GM19452 (cell line): Measurements from ENCODE around the gene SEPTIN11.
"Not testable (repeated sequence)": the region's sequence is repeated elsewhere in the genome, so short reads cannot be mapped to it uniquely, and the experiment has no call there.

ENCODE experiments used
- ATAC-seq: cut with Tn5 transposase; IDR thresholded peaks from one replicate; pipeline ENCODE4 v1.9.1; 2021; ENCODE audit not compliant: unreplicated experiment

The SEPTIN11 gene

DNA sequence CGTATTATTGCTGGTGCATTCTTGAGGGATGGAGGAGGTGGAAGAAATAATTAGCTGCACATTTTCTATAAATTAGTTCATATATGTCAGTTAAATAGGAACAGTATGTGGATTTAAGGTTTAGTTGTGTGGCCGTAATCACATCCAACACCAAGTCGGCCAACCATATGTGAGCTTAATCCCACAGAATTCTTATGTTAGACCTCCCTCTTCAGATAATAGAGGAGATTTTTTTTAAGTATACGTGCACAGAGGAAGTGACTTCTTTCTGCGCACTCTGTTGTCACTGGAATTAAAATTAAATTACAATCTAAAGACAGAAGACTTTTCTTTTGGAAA lies 2.1 kb downstream of the SEPTIN11 start:
- no peak for ATAC-seq

DNA sequence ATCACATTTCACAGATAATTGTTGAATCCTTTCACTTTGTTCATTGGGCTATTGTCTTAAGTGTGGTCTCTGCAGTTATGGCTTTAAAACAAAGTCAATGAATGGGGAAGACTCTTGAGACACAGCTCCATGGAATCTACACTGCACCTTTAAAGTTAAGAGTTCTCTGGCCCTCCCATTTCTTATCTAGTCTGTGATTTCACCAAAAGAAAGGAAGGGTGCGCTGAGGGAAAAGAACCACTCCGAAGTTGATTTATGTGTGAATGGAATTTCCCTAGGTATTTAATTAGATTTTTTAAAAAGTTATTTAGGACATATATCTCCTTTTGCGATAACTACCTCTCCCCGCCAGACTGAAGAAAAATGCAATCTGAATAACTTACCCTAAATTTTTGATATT lies 2.5 kb downstream of the SEPTIN11 start:
- ATAC-seq, result no peak

DNA sequence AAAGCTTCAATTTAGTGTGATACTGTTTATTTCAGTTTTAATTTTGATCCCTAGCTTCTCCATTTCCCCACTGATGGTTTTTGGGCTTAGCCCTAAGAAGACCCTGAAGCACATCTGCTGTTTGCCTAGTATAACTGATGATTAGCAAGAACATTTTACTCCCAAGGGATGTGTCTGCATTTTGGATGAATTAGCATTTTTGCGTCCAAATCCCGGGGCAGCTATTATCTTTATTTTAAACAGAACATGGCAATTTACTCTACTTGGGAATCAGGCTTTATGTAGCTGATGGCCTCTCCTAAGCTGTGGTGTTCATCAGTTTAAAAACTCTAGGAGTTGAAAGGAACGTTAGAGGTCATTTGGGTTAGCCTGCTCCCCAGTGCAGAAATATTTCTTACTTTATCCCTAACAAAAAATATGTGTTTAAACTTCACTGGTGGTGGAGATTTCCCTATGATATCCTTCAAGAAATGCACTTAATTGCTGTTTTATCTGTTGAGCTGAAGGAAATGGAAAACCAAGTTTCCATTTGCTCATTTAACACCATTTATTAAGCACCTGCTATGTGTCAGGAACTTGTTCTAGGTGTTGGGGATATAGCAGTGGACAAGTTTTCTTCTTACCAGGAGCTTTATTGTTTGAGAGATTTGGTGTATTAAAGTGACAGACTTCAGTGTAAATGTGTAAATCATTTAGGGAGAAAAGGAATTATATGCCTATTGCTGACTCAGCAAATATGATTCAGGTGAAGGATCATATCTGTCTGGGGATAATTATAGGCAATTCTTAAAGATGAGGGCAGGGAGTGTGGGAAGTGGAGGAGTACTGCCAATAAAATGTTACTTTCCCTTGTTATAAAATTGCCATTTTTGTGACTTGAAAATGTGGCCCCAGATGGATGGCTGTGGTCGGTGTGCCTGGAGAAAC lies 3.4 kb downstream of the SEPTIN11 start:
- ATAC-seq, result no peak

DNA sequence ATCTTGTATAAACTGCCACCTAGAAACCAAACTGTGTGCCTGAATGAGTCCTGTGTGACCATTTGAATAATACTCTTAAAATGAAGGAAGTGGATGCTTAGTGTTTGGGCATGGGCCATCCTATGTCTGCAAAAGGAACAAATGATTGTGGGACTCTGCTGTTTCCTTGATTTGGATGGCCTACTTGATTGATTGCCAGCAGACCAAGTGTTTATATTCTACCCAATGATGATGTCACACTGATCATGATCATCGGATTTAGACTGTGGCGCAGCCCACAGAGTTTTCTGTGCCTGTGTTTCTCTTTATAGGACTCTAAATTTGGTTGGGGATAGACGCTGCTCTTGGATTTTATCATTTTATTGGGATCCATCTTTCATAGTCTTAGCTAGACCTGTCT lies 4.4 kb downstream of the SEPTIN11 start:
- no peak for ATAC-seq

DNA sequence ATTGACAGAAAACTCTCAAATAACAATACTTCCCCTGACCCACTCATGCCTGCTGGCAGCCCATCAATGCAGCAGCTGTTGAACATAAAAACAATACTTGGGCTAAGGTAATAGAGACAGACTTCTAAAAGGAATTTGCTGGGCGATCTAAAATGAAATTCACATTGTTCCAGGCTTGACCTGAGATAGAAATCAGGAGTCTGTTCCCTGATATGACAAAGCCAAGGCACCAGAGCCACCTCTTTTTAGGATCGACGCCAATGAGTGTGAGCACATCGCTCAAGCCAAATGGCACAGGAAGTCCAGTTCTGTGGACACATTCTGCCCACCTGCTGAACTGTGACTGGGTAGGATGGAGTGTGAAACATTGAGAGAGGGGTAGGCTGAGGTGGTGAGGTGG lies 4.9 kb downstream of the SEPTIN11 start:
- ATAC-seq, result no peak

DNA sequence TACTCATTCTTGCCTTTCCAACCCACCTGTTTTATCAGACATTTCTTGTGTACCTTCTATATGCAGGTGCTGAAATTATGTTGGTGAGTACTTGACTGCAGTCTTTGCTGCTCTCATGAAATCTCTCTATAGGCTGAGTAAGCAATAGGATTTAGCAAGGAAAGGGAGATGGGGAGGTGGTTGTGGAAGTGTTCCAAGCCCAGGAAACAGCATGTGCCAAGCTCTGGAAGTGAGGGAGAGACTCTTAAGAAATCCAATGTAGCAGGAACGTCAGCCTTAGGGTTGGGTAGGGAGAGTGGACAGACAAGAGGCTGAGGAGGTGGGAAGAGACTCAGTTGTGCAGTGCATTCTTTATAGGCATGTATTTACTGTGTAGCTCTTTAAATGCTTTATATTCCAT lies 5.6 kb downstream of the SEPTIN11 start:
- no peak for ATAC-seq

DNA sequence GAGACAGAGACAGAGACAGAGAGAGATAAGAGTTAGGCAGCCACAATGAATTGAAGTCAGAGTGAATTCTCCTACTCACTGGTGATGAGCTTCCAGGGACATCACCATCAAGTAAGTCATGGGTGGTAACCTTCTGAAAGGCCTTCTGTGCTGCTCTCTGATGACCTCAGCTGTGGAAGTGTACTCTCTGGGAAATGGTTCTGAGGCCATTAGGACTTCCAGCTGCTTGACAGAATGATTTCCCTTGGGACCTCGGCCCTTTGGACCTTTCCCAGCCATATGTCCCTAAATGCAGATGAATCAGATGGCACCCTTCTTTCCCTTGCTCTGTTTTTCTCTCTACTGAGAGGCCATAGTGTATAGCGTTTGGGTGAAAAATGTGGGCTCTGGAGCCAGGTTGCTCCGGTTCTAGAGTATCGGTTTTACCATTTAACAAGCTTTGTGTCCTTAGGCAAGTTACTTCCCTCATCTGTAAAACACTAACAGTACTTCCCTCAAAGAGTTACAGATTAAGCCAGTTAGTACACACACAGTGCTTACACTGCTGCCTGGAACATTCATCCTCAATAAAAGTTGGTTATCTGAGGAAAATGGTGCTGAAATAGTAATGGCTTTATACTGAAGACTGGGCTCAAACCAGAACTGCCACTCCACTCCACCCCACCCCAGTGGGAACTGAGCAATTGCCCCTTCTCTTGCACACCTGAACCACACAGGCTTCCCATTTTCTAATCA lies 7.6 kb downstream of the SEPTIN11 start:
- ATAC-seq, result no peak

DNA sequence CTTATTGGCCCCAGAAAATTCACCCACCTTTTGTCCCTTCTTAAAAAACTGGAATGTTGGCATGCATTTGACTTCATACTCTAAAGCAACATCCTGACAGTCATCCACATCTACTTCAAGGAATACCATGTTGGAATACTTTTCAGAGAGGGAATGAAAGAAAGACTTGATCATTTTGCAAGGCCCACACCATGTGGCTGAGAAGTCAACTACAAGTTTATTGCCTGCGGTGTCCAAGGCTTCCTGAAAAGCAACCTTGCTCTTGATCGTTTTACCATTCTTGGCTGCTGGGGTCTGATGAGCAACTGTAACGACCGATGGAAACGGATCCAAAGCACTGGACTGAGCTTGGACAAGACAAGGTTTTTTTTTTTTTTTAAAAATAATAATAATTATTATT lies 9.3 kb downstream of the SEPTIN11 start:
- ATAC-seq, result no peak

DNA sequence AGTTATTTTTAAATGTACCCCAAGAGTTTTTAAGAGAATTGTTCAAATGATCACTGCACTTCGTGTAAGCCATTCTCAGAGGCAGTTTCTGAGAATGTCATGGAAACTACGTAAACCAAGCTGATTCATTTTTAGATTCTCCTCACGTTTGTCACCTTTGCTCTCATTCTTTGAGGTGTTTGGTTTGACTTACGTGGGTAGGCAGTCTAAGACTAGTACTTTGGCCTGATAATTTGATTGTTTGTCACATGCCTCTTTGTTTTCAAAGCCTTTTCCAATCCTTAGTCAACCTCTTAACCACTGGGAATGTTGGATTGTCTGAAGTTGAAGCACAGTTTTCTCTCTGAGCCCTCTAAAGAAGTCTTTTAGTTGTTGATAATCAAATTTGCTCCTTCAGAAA lies 10.5 kb downstream of the SEPTIN11 start:
- peak; percentile 78 for ATAC-seq

DNA sequence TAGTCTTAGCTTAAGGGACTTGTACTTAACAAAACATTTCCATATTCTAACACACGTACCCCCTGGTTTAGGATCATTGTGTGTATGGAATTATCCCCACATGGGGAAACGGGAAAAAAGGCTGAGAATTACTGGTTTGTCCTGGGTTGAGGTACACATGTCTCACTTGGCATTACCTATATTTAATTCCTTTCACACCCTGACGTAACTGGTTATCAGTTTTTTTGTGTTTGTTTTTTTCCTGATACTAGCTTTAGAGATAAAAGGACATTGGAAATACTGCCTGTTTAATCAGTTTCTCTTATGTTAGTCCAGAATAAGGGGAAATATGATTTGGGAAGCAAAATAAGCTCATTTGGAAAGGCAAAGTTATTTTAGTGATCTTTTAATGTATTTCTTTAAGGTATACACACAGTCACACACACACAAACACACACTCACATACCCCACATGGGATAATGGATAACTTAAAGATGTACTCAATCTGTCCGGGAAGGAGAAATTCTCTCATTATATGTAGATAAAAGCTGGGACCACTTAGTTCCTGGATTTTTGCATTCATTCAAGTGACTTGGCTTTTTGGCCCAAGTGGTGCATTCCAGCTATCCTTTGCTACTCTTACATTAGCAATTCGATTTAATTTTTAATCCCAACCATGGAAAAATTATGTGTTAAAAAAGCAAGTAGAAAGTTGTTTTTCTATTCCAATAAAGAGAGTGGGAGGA lies 13.0 kb downstream of the SEPTIN11 start:
- ATAC-seq, result no peak

DNA sequence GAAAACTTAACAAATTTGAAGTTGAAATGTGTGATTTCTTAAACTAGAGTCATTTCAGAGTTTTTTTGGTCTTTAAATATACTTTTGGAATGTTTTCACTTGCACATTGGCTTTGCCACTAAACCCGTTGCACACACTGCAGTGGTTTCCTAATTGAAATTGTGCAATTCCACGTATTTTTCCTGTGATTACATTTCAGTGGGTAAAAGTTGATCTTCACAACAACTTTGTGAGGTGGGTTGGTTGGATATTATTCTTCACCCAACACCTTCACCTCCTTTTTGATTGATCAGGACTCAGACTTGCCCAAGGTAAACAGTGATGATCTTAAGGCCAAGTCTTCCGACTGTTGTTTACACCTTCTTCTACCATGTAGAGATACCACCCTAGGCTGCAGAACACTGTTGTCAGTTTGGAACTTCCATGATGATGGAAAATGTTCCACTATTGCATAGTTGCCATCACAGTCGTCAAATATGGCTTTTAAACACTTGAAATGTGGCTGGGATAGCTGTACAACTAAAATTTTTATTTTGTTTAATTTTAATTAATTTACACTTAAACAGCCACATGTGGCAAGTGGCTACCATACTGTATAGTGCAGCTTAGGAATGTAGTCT lies 13.7 kb downstream of the SEPTIN11 start:
- no peak for ATAC-seq

DNA sequence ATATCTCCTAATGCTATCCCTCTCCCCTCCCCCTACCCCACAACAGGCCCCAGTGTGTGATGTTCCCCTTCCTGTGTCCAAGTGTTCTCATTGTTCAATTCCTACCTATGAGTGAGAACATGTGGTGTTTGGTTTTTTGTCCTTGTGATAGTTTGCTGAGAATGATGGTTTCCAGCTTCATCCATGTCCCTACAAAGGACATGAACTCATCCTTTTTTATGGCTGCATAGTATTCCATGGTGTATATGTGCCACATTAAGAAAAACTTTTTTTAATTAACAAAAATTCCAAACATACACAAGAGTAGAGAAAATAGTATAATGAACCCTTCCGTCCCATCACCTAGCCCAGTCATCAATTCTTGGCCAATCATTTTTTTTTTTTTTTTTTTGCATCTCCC lies 14.4 kb downstream of the SEPTIN11 start:
- ATAC-seq, result not testable (repeated sequence)

DNA sequence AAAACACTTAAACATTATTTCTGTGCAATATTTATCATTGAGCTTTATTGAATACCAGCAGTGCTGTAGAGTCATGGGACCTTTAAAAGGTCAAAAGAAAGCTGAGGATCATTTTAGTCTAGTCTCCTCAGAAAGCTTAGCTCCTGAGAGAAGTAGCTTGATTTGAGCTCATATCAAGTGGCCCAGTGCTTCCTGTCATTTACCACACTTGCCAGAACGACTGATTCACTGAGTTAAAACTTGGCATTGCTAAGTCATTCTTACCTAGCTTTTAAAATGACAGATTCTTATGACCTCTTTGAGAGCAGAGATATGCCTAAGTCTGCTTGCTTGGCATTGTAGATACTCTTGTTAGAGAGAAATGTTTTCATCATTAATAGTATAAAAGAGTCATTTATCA lies 15.2 kb downstream of the SEPTIN11 start:
- ATAC-seq, result no peak

DNA sequence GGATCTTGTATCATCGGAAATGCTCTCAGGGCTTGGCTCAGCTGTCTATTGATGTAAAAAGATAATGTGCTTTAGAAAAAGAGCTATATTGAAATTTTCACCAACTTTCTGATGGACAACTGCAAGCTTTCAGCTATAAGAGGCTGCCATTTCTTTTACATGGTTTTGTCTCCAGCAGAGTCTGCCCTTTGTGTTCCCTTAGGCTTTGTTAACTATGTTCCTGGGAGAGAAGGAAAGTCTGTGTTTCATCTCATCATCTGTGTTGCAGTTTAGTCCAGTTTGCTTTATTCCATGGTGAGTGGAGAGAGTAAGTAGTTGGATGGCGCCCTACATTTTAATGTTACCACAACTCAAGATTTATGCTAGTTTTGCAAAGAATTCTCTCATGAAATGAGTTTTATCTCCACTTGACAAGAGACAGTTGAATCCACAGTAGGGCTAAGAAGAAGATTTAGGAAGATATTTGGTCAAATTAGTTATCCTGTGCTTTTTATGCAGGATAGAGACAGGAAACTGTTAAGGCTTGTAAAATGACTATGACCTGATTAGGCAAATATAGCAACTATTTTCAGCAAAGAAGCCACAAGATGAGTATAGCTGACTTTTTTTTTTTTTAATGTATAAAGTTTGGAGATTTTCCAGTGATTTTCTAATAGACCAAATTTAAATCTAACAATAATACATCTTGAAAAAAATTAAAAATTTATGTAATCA lies 16.5 kb downstream of the SEPTIN11 start:
- ATAC-seq, result no peak

DNA sequence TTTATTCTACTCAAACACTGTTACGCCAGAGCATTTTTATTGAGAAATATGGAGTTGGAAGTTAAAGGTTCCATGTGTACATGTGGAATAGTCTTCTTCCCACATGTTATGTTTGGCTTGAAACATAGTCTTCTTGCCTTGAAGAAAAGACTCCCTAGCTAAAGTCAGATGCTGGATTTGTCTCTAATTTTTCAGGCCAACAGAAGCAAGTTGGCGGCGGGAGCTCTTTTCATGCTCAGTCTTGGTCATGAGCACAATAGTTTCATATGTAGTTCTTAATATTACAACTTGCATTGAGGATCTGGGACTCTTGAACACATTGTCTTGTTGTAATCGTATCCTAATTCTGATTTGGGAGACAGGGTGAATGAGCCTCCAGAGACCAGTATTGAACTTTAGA lies 19.4 kb downstream of the SEPTIN11 start:
- no peak for ATAC-seq

DNA sequence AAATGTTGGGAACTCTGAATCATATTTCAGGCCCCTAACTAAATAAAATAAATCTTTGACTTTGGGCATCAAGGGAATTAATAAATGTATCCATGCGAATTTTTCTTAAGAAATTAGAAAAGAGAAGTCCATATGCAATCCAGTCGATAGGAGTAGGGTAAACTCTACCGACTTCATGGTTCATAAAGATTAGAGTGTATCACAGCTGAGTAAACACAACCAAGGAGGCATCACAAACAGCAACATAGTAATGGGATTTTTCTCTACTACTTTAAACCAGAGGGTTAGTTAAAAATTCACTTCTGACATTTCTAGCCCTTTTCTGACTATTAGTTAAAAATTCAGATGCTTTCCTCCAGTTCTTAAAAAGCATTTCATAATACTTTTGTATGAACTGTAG lies 19.9 kb downstream of the SEPTIN11 start:
- ATAC-seq, result no peak

DNA sequence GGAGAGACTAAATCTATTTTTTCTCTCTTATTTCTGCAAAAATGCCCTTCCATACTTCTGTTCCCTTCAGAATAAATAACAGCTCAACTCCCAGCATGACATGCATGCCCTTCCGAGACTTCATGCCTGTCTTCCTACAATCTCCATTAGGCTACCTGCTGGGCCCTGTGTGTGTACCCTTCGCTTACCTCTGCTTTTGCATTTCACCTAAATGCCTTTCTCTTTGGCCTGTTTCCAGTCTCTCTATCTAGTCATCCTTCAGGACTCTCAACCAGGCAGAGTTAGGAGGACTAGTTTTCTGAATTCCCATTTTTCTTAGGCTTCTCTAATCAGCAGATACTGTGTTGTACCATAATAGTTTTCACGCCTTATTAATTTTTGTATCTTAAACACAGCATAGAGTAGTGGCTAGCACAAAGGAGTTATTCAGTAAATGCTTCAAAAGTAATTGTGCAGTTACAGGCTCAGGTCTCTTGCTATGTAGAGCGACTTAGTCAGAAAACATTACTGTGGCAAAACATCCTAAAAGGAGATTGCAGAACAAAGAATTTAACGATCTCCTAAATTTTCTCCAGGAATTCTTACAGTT lies 20.5 kb downstream of the SEPTIN11 start:
- ATAC-seq, result no peak

DNA sequence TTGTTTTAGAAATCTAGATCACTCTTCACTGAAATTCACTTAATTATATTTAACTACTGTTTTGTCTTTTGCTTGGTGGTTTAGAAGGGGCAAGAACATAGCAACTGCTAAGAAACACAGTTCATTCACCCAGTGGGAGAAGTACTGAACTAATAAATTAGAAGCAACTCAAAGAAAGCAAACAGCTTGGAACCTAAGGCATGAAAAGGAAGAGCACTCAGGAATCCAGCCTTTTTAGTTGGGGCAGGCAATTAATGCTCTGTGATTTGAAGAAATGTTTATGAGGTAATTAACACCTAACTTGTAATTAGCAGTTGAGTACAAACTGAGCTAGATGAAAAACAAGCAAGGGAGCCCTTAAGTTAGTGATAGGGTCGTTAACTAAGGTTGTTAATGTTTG lies 22.8 kb downstream of the SEPTIN11 start:
- ATAC-seq, result no peak

DNA sequence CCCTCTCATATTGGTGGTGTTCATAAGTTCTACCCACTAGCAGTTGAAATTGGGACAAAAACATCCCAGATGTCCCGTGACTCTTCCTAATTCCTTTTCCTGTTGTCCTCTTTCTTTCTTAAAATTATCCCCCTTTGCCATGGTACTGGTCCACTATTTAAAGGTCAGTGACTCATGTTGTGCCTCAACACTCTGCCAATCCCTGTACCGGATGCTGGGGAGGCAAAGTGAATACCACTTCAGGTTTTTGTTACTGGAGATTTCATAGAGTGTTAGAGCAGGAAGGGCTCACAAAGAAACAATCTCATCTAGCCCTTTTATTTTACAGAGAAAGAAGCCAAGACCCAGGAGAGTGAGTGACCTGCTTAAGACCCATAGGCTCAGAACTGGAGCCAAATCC lies 24.6 kb downstream of the SEPTIN11 start:
- ATAC-seq, result no peak

DNA sequence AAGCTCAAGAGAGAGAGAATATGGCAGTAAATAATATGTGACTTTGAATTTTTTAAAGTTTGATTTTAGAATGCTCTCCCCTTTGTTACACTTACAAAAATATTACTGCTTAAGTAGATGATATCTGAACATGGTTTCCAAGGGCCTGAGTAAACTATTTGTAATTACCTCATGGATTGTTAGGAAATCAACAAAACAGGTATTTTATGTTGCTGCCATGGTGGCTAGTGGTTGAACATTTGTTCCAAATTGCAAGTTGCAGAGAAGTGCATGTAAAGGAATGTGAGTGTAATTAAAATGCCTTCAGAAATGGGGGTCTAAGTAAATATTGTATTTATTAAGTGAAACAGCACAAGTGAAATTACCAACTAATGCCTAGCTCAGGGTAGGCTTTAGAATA lies 27.6 kb downstream of the SEPTIN11 start:
- no peak for ATAC-seq
